GM18507 (cell line): ENCODE measurements around the gene ADH4.
"Not testable (repeated sequence)": the region's sequence is repeated elsewhere in the genome, so short reads cannot be mapped to it uniquely, and the experiment has no call there.

ENCODE experiments used
- DNase-seq: peaks from one replicate; pipeline ENCODE4 v3.0.0; 2011; ENCODE audit warnings: low read depth; ENCODE audit not compliant: insufficient read length; ENCODE audit errors: extremely low spot score
- FAIRE-seq: peaks from 2 replicates; lab custom pipeline; 2011; peaks lifted over from hg19 to GRCh38; lab: Jason Lieb, UNC

Gene ADH4

DNA sequence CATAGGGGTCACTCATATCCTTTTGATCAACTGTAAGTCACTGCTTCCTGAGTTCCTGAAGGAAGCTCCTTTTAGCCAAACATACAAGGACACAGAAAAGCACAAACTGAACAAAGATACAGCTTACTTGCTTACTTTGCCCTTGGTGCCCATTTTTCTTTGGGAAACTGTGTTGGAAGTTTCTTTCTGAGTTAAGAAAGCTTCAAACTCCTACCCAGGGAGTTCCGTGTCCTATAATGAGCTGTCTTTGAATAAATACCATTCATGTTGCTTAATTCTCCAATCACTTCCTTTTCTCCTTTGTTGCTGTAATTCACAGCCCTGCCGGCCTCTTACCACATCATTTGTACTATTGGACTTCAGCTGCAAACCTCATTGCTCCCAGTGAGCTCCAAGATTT is at the start of gene ADH4:
Gene ADH4, minus strand, starts transcription at position 228 of the 400 bp plus-strand sequence. Its CDS starts 75 bp downstream, at position 153.
- DNase-seq, result no peak
- no peak for FAIRE-seq

DNA sequence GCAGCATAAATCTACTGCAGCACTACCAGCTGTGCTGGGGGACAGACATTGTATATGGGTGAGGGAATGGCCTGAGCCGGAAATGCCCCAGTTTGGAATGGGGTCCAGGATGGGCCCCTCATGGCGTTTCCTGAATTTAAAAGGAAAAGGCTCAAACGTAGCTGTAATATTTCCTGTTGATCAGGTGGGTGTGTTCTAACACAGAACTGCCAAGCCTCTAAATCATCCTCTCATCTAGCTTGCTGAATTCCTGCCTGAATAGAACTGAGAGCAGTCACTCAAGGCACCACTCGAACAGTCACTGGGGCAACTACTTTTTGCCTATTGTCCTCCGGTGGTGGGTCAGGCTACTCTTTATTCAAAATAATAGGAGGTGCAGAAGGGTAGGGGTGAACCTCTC is 46.2 kb upstream of the ADH4 start:
- FAIRE-seq (no peak), DNase-seq (no peak)

DNA sequence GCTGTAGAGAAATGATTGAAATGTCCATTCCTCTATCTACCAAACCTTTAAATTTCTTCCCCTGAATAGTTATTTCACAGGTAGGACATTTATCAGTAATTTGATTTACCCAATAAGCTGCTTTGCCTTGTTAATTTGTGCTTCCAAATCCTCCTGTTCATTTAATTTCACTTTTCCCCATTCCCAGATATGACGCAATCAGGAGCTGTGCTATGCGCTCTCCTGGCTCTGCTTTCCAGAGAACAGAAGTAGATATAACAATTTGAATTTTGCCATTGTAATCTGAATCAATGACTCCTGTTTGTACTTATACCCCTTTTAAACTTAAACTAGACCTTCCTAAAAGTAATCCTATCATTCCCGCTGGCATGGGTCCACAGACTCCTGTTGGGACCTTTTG is 45.8 kb upstream of the ADH4 start:
- DNase-seq, FAIRE-seq: not testable (repeated sequence)

DNA sequence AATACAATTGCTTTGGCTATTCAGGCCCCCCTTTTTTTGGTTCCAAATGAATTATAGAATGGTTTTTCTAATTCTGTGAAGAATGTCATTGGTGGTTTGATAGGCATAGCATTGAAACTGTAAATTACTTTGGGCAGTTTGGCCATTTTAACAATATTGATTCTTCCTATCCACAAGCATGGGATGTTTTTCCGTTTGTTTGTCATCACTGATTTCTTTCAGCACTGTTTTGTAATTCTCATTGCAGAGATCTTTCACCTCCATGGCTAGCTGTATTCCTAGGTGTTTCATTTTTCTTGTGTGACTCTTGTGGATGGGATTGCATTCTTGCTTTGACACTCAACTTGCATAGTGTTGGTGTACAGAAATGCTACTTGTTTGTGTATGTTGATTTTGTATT is 41.9 kb upstream of the ADH4 start:
- DNase-seq (no peak), FAIRE-seq (no peak)

DNA sequence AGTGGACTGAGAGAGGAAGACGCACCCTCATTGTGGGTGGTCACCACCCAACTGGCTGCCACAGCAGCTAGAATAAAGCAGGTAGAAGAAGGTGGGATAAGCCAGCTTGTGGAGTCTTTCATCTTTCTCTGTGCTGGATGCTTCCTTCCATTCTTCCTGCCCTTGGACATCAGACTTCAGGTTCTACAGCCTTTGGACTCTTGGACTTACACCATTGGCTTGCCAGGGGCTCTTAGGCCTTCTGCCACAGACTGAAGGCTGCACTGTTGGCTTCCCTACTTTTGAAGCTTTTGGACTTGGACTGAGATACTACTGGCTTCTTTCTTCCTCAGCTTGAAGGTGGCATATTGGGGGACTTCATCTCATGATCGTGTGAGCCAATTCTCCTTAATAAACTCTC is 41.5 kb upstream of the ADH4 start:
- FAIRE-seq (no peak), DNase-seq (no peak)

DNA sequence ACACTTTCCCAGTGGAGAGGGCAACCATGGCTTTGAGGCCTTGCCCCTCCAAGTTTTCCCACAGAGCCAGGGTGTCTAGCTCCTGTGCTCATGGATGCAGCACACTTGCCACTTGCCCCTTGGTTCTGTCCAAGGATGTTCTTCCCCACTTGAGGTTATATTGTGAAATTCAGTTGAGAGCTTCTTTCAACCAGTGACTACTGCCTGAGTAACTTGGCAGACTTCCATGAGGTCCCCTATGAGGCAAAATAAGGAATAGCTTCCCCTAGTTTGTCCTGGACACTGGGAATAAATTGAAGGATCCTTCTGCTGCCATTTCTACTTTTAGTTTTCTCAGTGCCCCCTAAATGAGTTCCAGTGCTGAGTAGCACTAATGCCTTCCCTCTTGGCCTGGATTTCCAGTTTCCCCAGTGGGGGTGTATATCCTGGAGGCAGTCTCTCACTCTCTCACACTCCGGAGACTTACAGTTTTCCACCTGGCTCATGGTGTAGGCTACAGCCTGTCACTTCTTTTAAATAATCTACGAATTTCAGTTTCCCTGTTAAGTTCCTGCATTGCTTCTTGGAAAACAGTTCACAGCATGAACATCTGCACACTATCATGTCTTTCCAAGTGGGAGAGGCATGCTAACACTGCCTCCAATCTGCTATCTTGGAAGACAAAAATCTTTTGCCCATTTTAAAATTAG is 36.4 kb upstream of the ADH4 start:
- no peak for FAIRE-seq

DNA sequence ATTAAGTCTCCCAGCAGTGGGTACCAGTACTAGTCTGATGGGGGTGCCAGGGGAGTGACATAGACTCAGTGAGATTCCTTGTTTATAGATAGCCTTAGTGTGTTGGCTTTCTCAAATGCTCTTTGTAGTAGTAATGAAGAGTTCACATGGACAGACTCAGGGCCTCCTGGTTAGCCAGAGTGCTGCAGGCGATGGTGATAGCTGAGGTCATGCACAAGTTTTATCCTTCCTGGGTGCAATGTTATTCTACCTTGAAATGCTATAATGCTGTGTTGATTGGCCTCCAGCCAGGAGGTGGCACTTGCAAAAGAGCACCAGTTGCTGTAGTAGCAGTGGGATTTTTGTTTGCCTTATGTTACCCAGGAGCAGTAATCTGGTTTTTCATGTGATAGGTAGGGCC is 35.5 kb upstream of the ADH4 start:
- FAIRE-seq (no peak), DNase-seq (no peak)

More for the DNA sequence above, 36.4 kb upstream of the ADH4 start:
- no peak for DNase-seq

DNA sequence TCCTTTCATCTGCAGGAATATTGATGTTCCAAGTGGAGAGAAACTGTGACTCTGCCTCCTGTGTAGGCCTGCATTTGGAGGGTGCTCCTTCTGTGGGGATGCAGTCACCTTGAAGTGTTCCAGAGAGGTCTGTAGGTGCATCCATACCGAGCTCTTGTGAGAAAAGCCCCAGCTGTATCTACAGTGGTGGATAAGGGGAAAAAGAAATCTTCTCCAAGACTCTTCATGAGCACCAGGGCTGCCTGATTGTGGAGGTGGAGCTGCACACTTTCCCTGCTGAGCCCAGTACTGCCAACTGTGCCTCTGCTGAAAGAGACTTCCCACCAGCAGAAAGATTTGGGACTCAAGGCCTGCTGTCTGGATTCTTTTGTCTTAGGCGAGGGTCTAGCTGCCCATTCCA is 35.1 kb upstream of the ADH4 start:
- FAIRE-seq, result no peak
- no peak for DNase-seq

DNA sequence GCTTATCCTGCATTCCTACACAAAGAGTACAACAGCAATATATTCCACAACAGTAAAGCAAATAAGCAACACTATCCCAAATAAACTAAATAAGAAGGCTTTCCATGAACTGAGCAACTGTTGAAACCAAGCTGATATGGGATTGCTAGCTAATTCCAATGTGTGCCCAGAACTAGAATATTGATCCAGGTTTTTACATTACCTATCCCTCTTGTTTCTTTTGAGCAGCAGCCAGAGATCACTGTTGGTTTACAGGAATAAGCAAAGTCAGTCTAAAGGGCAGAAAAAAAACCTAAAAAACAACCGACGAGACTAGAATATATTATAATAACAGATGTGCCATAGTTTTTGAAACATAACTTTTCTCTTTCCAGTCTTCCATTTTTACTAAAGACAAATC is 22.4 kb upstream of the ADH4 start:
- DNase-seq (no peak), FAIRE-seq (no peak)

DNA sequence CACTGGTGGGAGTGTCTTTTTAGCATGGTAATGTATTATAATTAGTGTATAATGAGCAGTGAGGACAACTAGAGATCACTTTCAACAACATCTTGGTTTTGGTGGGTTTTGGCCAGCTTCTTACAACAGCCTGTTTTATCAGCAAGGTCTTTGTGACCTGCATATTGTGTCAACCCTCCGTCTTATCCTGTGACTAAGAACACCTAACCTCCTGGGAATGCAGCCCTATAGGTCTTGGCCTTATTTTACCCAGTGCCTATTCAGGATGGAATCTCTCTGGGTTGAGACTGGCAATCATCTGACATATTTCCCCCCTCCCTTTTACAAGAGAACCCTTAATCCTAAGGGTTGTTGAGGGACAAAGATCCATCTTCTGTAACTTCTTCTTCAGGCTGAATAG is 21.9 kb upstream of the ADH4 start:
- FAIRE-seq (no peak), DNase-seq (no peak)

DNA sequence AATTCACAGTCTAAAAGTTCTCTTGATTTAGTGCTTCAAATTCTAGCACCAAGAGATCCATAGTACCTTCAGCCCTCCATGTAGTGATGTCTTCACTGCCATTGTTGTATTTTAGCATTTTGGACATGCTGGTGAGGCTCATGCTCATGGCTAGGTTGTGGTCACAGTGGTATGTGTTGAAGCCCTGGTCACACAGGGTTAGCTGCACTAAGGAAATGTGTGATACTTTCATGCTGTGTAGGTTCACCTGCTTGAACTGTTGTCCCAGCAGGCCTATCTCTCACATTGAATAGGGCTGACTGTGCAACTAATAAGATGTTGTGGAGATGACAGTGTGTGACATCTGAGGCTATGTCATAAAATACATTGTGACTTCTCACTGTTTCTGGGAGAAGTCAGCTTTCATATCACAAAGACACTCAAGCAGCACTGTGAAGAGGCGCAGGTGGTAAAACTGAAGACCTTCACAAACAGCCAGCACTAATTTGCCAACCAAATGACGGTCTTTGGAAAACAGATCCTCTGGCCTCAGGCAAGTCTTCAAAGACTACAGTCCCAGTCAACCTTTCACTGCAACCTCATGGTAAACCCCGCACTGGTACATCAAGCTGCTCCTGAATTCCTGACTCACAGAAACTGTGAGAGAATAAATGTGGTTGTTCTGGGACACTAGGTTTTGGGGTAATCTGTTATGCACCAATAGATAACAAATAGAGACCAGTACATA is 17.4 kb upstream of the ADH4 start:
- DNase-seq (no peak), FAIRE-seq (no peak)

DNA sequence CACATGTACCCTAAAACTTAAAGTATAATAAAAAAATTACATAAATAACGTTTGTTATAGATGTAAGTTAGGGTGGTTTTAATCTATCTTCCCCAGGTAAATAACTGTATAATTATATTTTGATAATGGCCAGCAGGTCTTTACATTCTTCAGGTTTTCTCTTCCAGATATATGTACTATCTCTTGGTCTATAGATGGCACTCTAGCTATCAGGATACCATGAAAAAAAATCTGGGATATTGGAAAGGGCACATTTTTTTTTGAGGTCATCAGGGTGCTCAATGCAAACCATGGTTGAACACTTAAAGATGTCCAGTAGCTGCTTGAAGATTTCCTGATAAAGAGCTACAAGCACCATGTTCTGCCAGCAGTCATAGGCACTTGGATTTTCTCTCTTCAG is 15.6 kb upstream of the ADH4 start:
- DNase-seq (no peak), FAIRE-seq (no peak)

DNA sequence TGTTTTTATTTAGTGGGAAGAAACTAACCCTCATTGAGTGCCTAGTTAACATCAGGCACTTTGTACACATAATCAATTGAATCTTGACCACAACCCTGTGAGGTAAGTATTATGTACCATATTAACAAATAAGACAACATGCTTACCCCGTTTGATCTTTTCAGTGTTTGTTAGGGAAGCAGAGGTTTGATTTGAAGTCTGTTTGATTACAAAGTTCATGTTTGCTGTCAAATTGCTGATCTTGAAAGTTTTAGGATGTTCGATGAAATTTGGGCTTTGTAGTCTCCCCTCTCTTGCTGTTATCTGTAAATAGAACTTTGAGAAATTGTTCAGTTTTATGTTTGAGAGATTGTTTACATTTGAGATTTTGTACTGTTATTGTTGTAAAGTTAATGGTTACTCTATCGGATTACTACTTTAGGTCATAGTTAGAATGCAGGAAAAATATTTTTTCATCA is 13.4 kb upstream of the ADH4 start:
- DNase-seq (no peak), FAIRE-seq (no peak)

DNA sequence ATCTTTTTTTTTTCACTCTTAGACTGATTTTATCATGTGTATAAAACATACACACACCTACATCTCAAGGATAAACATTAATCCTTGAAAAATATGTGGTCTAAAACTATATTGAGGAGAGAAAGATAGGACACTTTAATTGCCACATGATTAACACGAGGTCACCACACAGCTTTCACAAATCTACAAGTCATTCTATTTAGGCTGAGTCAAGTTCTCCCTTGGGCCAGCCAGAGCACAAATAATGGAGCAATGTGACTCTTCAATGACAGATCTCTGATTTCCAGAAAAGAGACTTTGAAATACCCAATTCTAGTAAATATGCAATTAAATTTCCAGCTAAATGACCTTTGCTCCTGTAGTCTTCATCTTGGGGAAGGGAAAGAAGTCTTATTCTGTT is 12.9 kb upstream of the ADH4 start:
- DNase-seq (no peak), FAIRE-seq (no peak)

DNA sequence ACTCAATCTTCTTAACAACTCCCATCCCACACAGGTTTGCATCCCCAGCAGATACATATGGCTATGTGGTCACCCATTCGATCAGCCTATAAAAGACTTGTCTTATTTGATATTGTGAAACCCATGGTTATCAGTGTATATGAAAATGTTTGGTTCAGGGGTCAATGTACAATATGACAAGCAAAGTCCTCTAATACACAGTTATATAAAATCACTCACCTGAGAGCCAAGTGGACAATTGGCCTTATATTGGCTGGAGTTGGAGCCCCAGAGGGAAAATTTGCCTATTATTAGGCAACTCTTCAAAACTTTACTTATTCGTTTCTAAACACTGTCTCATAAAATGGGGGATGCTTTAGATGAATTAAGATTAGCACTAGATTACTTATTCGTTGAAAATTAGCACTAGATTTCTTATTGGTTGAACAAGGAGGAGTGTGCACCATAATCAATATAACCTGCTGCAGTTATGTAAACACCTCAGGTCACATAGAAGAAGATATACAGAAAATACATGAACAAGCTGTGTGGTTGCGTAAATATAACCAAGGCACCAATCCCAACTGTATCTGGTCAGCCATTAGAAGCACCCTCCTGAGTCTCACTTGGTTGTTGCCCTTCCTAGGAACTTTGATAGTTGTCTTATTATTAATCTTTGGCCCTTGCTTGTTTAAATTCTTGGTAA is 10.7 kb upstream of the ADH4 start:
- FAIRE-seq (no peak), DNase-seq (no peak)

DNA sequence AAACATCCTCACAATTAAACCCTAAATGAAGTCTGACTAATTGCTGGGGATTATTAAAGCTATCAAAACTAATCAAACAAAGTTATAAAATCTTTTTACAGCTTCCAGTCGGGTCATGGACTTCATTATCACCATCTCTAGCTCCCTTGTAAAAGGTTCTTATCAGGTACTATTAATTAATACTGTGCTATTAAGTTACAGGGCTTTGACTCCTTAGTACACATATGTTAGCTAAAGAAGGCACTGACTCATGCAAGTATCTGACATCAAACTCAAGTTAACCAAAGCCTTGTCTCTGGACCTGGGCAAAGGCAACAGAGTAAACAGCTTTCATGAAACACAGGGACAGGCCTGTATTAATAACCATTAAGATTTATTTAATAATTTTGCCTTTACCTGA is 7.9 kb upstream of the ADH4 start:
- DNase-seq (no peak), FAIRE-seq (no peak)

DNA sequence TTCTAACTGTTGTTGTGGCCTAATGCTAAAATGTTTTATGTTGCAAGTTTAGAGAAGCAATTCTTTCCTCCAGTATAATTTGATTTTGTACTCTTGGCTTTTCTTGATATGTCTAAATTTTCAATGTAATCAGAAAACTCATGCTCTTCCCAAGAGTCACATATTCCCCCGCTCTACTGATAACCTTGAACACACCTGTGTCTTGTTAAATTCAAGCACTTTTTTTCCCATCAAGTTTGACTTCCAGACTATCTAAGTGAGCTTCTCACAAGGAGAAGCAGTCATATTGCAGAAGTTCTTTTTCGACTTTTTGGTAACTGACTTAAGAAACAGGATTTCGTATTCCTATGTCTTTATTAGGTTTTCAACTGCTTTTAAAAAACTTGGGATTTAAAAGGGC is 7.4 kb upstream of the ADH4 start:
- no peak for DNase-seq
- FAIRE-seq, result no peak

DNA sequence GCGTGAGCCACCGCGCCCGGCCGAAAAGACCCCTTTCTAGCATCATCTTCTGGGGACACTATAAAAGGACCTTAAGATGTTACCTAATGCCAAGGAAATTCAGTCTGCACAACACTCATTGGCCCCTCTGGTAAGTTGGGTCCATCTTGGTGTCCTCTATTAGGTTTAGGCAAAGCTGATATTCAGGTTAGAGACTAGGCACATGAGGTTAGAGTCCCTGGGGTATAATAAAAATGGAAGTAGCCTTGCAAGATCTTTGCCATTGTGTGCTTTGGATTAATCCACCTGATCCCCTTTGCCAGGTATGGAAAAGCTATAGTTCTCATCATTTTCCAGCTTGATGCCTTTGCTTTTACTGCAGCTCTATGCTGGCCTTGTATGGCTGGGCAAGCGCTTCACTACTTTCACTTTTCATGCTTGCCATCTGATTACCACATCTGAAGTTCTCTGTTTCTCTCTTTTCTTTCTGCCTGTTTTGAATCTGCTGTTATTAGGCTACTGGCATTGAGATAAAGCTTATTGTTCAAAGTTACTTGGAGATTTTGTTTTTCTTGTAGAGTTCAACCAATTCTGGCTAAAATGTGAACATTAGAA is 5.4 kb upstream of the ADH4 start:
- FAIRE-seq (no peak), DNase-seq (no peak)

DNA sequence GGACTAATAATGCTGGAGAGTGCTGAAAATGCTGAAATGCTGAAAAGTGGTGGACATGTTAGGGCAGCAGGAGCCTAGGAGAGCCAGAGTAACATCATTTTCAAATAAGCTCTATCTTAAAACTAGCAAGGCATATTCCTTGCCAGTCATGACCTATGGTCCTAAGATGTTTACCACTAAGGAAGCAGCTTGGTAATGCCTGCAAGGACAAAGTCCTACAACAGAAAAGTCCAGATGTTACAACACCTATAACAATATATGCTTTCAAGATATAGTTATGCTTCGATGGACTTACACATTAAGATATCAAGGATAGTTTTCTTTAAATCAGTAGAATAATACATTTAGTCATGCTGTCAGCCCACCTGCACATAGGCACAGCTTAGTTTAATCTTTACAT is 4.5 kb upstream of the ADH4 start:
- no peak for DNase-seq
- FAIRE-seq, result no peak

DNA sequence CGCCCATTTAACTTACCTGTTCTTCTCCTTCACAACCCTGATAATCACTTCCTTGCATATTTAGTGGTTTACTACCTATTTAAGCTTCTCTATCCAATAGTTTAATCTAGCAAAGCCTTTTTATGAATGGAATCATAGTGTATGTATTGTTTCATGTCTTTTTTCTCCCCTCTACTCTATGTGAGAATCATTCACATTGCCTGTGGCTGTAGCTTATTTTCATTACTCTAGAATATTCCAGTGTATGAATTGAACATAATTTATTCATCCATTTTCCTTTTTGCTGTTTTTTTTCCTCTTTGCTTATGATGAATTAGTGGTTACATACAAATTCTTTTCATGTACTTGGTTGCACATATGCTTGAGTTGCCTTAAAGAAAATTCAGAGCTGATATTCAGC is 490 bp upstream of the ADH4 start:
- FAIRE-seq, result no peak
- no peak for DNase-seq
